HL-60 (cell line): ENCODE data around the gene GDF11.

Experiments
- DNase-seq, 2 experiments: peaks; one replicate each; pipeline ENCODE4 v3.0.0-alpha.2; 2010 to 2020; ENCODE audit warnings: low read depth in 1 of 2, low spot score in 1 of 2
- H3K27ac ChIP-seq: fragments of 250-450 bp; sonication (Bioruptor Pico); replicated peaks from 2 replicates; pipeline ENCODE4 v1.5.1; 2020; ENCODE audit warnings: mild to moderate bottlenecking, moderate library complexity
- H3K27me3 ChIP-seq: fragments of 250-450 bp; sonication (Bioruptor Pico); 2 replicates; pipeline ENCODE4 v1.5.1; 2021; ENCODE audit warnings: mild to moderate bottlenecking, moderate library complexity; ENCODE audit not compliant: insufficient read depth, poor library complexity, severe bottlenecking
- H3K4me3 ChIP-seq: replicated peaks from 2 replicates; pipeline ENCODE4 v1.5.1; 2011; ENCODE audit warnings: mild to moderate bottlenecking, control low read depth, low read length; ENCODE audit not compliant: insufficient read depth
- CTCF ChIP-seq: IDR thresholded peaks from one replicate; pipeline ENCODE4 v1.5.1; 2011; ENCODE audit warnings: low read length, control low read depth, inconsistent platforms; ENCODE audit not compliant: insufficient read depth
- GABPA ChIP-seq: IDR thresholded peaks from 2 replicates; pipeline ENCODE4 v1.6.1; 2012; ENCODE audit warnings: low read depth
- POLR2AphosphoS5 ChIP-seq: IDR thresholded peaks from 2 replicates; pipeline ENCODE4 v1.6.1; 2012; ENCODE audit warnings: low read depth
- REST ChIP-seq: IDR thresholded peaks from 2 replicates; pipeline ENCODE4 v1.6.1; 2012; ENCODE audit warnings: low read depth; ENCODE audit not compliant: insufficient replicate concordance
- SPI1 ChIP-seq: IDR thresholded peaks from 2 replicates; pipeline ENCODE4 v1.6.1; 2012; ENCODE audit warnings: low read depth, mild to moderate bottlenecking, borderline replicate concordance

GDF11 gene

GRCh38 chr12:55737581-55738122 is 5.3 kb upstream of the GDF11 start:
- peak overlapping the region; percentile 57; the same call in 1 of the 2 replicates for H3K4me3 ChIP-seq
- TF ChIP-seq POLR2AphosphoS5, result no peak
- TF ChIP-seq REST, result no peak
- TF ChIP-seq SPI1, result no peak
- no peak for TF ChIP-seq CTCF
- TF ChIP-seq GABPA, result no peak
- peaks cover 6% of the 10 kb centered on the region for H3K27me3 ChIP-seq
- H3K27ac ChIP-seq, result no peak overlapping the region; the same call in 1 of the 2 replicates
- DNase-seq, result no peak

- no peak for TF ChIP-seq REST
- peak; percentile 83 for TF ChIP-seq CTCF
- Histone ChIP-seq H3K4me3 (peak overlapping the region; percentile 57), H3K27me3 (peaks cover 6% of the 10 kb centered on the region), H3K27ac (peak overlapping the region; percentile 20)
- peak; percentile 75 to 76 for DNase-seq
Observed at GRCh38 chr12:55738123-55739024, 4.5 kb upstream of the GDF11 start.

- no peak overlapping the region for H3K4me3 ChIP-seq
- H3K27me3 ChIP-seq, result peaks cover 6% of the 10 kb centered on the region
- no peak for DNase-seq
- no peak for TF ChIP-seq POLR2AphosphoS5
- no peak for TF ChIP-seq GABPA
- H3K27ac ChIP-seq, result no peak overlapping the region
Observed at GRCh38 chr12:55739025-55739378, 3.9 kb upstream of the GDF11 start.

- no peak for TF ChIP-seq CTCF
- TF ChIP-seq POLR2AphosphoS5, result no peak
- Histone ChIP-seq H3K27ac (no peak overlapping the region), H3K4me3 (peak overlapping the region; percentile 72), H3K27me3 (peaks cover 6% of the 10 kb centered on the region)
- DNase-seq, result no peak
Observed at GRCh38 chr12:55741931-55742680, 816 bp upstream of the GDF11 start.
